ENCODE measurements around the gene LRRC37A3. TPM values are rescaled to one million over a fixed set of nuclear protein-coding genes. Genes with fewer than 3 reads are reported as not detected.

LRRC37A3 gene
- polyA plus RNA-seq, 1 donor: 9.2 TPM

Other genes with a start within 250 kb of the LRRC37A3 start
- 40.8 TPM for gene GNA13, start 137.3 kb upstream of the LRRC37A3 start, polyA plus RNA-seq
- 7.5 TPM for gene RGS9, start 217.9 kb upstream of the LRRC37A3 start, polyA plus RNA-seq

Data from large intestine (tissue), 1 donor.